SU-DHL-6 (cell line): Measurements from ENCODE around the gene GNB5.

ENCODE experiments used
- H2AFZ ChIP-seq: fragments of 200-600 bp; sonication (generic); 2 replicates; pipeline ENCODE4 v1.6.1; 2014; ENCODE audit warnings: low read depth, mild to moderate bottlenecking, moderate library complexity, mixed read lengths, antibody characterized with exemption, low read length; ENCODE audit not compliant: severe bottlenecking
- H3F3A ChIP-seq: fragments of 200-600 bp; shearing (Covaris generic); 2 replicates; pipeline ENCODE4 v1.6.0; 2016; ENCODE audit warnings: antibody characterized with exemption, mild to moderate bottlenecking; ENCODE audit not compliant: insufficient read depth
- H3K27ac ChIP-seq: fragments of 200-600 bp; sonication (generic); 2 replicates; pipeline ENCODE4 v1.5.1; 2016; ENCODE audit warnings: low read depth, mild to moderate bottlenecking, low read length, moderate library complexity, mixed read lengths
- H3K27me3 ChIP-seq: fragments of 200-600 bp; sonication (generic), shearing (Covaris generic); 2 replicates; pipeline ENCODE4 v1.6.0; 2014; ENCODE audit warnings: mild to moderate bottlenecking, low read length
- H3K36me3 ChIP-seq: fragments of 200-600 bp; sonication (generic); 2 replicates; pipeline ENCODE4 v1.6.1; 2014; ENCODE audit warnings: mild to moderate bottlenecking, low read length, mixed read lengths
- H3K4me2 ChIP-seq: fragments of 300-600, 200-600 bp; shearing (Covaris generic), sonication (generic); 2 replicates; pipeline ENCODE4 v1.6.0; 2014; ENCODE audit warnings: low read length, low read depth, mild to moderate bottlenecking; ENCODE audit not compliant: poor library complexity, severe bottlenecking
- H3K4me3 ChIP-seq: fragments of 200-600 bp; sonication (generic); 2 replicates; pipeline ENCODE4 v1.5.1; 2014; ENCODE audit warnings: antibody characterized with exemption, low read length, mild to moderate bottlenecking, mixed read lengths; ENCODE audit not compliant: insufficient read depth, poor library complexity, severe bottlenecking
- H3K79me2 ChIP-seq: fragments of 200-600 bp; sonication (generic); 2 replicates; pipeline ENCODE4 v1.6.1; 2014; ENCODE audit warnings: mild to moderate bottlenecking, low read length, moderate library complexity; ENCODE audit not compliant: insufficient read depth
- H3K9ac ChIP-seq: fragments of 200-600 bp; sonication (generic); 2 replicates; pipeline ENCODE4 v1.7.0; 2014; ENCODE audit warnings: mild to moderate bottlenecking, low read length
- H3K9me2 ChIP-seq: fragments of 200-600 bp; sonication (generic); replicated peaks from 2 replicates; pipeline ENCODE4 v1.6.1; 2014; ENCODE audit warnings: low read length; ENCODE audit not compliant: insufficient read depth
- H3K9me3 ChIP-seq: fragments of 200-600 bp; sonication (generic); 2 replicates; pipeline ENCODE4 v1.6.1; 2014; ENCODE audit warnings: low read length, mixed read lengths; ENCODE audit not compliant: insufficient read depth
- H4K20me1 ChIP-seq: fragments of 200-600 bp; sonication (generic); 2 replicates; pipeline ENCODE4 v1.6.1; 2014; ENCODE audit warnings: low read depth, mild to moderate bottlenecking, antibody characterized with exemption, low read length, moderate library complexity, mixed read lengths
- EZH2phosphoT487 ChIP-seq: fragments of 200-600 bp; sonication (generic), shearing (Covaris generic); conservative IDR thresholded peaks from 2 replicates; pipeline ENCODE4 v1.6.1; 2018; ENCODE audit warnings: mild to moderate bottlenecking, antibody characterized with exemption, low read length, moderate library complexity, mixed read lengths
- TF ChIP-seq, protein P1 (sequence below): fragments of 200-600 bp; sonication (generic); IDR thresholded peaks from one replicate; pipeline ENCODE4 v1.5.1; 2017; ENCODE audit warnings: antibody characterized with exemption, mild to moderate bottlenecking, low read length, moderate library complexity; ENCODE audit not compliant: insufficient read depth, poor library complexity, severe bottlenecking

GNB5 gene

DNA sequence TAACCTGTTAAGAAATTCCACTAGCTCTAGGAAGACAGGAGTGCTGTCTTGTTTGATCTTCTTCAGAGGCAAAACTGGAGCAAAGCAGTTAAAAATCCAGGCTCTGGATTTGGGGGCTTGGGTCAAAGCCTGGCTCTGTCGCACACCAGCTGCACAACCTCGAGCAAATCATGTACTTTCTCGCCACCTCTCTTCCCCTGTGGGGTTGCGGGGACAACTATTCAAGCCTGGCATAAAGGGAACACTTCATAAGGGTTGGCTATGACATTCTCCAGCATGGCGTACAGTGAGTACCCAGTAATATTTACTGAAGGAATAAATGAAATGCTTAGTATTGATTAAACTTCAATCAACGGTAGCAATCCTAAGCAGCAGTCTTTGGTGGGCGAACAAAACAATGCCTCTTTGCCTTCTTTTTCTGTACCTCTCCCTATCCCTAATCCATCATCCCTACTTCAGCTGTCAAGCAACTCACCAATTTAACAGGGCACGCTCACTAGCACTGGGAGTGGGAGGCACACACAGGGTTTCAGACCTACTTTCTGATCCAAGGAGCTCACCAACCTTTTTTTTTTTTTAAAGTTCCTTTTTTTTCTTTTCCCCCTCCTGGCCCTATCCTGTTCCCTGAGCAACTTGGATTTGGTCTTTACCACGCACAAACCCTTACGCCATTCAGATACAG, 33.0 kb downstream of the GNB5 start:
- H3K36me3 ChIP-seq, result no peaks in the 10 kb centered on the region
- H2AFZ ChIP-seq, result no peak overlapping the region
- H3F3A ChIP-seq, result no peaks in the 10 kb centered on the region
- peaks cover 13% of the 10 kb centered on the region; the same call in 1 of the 2 replicates for H3K79me2 ChIP-seq
- H3K9me2 ChIP-seq, result no peaks in the 10 kb centered on the region
- no peaks in the 10 kb centered on the region for H3K27me3 ChIP-seq
- TF ChIP-seq, protein P1, sequence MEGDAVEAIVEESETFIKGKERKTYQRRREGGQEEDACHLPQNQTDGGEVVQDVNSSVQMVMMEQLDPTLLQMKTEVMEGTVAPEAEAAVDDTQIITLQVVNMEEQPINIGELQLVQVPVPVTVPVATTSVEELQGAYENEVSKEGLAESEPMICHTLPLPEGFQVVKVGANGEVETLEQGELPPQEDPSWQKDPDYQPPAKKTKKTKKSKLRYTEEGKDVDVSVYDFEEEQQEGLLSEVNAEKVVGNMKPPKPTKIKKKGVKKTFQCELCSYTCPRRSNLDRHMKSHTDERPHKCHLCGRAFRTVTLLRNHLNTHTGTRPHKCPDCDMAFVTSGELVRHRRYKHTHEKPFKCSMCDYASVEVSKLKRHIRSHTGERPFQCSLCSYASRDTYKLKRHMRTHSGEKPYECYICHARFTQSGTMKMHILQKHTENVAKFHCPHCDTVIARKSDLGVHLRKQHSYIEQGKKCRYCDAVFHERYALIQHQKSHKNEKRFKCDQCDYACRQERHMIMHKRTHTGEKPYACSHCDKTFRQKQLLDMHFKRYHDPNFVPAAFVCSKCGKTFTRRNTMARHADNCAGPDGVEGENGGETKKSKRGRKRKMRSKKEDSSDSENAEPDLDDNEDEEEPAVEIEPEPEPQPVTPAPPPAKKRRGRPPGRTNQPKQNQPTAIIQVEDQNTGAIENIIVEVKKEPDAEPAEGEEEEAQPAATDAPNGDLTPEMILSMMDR, result no peak
- no peak for TF ChIP-seq EZH2phosphoT487
- no peak overlapping the region for H3K4me3 ChIP-seq
- H3K4me2 ChIP-seq, result no peak overlapping the region
- H3K27ac ChIP-seq, result no peak overlapping the region
- H4K20me1 ChIP-seq, result no peaks in the 10 kb centered on the region
- no peaks in the 10 kb centered on the region for H3K9me3 ChIP-seq
- no peak overlapping the region for H3K9ac ChIP-seq

DNA sequence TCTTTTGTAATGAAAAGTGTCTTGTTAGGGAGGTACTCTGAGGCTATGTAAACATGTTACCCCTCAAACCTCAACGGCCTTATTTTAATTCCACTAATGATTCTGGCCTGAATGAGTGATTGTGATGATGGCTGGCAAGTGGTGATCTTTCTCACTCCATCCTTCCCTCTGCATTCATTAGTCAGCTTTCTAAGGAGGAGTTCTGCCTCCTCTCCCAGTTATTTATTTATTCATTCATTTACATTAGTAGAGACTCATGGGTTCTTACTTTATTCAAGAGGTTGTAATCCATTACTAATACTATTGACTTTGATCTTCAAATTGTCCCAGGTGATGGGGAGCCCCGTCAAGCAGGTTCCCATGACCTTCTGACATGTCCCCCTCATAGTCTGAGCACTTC, 35.3 kb downstream of the GNB5 start:
- Histone ChIP-seq H3F3A (no peaks in the 10 kb centered on the region), H2AFZ (no peak overlapping the region), H3K79me2 (no peaks in the 10 kb centered on the region), H3K9ac (no peak overlapping the region), H3K9me3 (no peaks in the 10 kb centered on the region), H3K27me3 (no peaks in the 10 kb centered on the region), H3K4me2 (no peak overlapping the region), H3K36me3 (no peaks in the 10 kb centered on the region), H3K27ac (no peak overlapping the region), H4K20me1 (no peaks in the 10 kb centered on the region), H3K9me2 (no peaks in the 10 kb centered on the region), H3K4me3 (no peak overlapping the region)
- no peak for TF ChIP-seq EZH2phosphoT487
- TF ChIP-seq, protein P1, result no peak

DNA sequence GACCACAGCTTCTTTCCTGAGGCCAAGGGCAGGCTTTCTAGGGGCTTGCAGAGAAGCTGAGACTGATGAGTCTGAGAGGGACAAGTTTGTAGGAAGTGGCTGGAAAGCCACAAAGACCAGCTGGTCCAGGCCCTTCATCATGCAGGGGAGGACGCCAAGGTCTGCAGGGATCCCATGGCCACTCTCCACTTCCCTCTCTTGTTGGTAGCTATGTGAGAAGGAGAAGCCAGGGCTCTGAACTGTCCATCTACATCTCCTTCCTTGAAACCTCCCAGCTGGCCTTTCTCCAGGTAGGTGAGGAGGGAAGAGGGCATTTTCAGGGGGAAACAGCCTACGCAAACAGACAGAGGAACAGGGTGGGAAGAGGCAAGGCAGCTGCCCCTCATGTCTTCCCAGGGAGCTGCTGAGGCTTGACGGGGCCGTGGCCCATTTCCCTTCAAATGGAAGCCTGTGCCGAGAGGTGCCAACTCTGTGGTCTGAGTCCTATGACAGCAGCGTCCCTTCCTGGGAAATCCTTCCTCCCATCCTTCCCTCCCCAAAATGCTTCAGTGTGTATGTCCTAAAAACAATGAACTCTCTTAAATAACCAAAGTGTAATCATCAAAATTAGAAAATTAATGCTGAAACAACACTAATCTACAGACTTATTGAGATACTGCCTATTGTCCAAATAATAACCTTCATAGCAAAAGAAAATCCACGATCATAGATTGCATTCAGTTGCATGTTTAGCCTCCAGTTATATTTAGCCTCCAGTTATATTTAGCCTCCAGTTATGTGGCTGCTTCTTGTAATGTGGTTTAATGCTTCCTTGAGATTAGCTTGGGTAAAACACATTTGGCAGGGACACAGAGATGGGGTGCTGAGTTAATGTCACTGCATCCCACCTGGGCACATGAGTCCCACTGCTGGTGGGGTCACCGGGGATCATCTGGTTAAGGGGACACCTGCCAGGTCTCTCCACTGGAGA, 36.0 kb downstream of the GNB5 start:
- Histone ChIP-seq H3F3A (no peaks in the 10 kb centered on the region), H3K9me2 (no peaks in the 10 kb centered on the region), H4K20me1 (no peaks in the 10 kb centered on the region), H3K36me3 (no peaks in the 10 kb centered on the region), H3K9ac (no peak overlapping the region), H3K9me3 (no peaks in the 10 kb centered on the region), H3K4me2 (no peak overlapping the region), H3K27me3 (no peaks in the 10 kb centered on the region), H2AFZ (no peak overlapping the region), H3K79me2 (no peaks in the 10 kb centered on the region), H3K4me3 (no peak overlapping the region), H3K27ac (no peak overlapping the region)
- TF ChIP-seq, protein P1, result no peak
